ENCODE data around the gene PDGFD.

DNA sequence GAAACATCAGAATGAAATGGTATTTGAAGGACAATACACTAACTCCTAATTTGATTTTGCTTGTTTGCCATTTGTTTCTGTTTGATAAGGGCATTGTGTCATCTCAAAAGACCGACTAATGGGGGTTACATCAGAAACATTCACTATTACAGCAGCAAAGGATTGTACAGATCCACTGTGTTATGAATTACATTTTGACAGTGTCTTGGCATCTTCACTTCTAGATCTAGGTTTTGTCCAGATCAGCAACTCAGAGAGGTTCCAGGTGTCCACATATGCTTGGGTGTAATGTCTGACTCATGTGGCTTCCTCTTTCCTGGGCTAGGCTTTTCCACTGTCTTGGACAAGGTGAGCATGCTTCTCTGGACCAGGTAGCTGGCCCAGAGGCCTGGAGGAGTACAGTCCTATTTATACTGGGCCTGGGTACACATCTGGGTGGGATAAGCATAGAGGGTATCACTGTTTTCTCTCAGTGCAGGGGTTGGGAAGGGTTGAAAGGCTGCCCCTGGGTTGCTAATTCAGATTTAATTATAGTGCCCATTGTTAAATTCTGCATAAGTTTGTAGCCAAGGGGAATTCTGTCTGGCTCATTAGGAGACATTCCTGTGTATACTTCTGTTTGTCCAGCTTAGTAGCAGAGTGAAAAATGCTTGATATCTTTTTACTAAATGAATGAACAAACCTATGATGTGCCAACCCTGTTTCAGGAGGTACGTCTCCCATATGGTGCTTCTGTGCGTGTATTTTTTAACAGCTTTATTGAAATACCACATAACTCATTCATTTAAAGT, 103.7 kb downstream of the PDGFD start:
- TF ChIP-seq EP300 (IDR thresholded peaks at IDR 0.05; ENCODE audit: borderline replicate concordance) (no peak), EGR1 (IDR thresholded peaks at IDR 0.05) (no peak), CREB1 (IDR thresholded peaks at IDR 0.05; ENCODE audit: low read depth) (no peak)

All from Ishikawa (cell line).